DND-41 (cell line): ENCODE results near the gene SLC39A11.

Source experiments
- ATAC-seq: fragments of 200-7000 bp; cut with Tn5 transposase; 3 replicates; pipeline ENCODE4 v1.9.1; 2021; ENCODE audit warnings: low read depth; ENCODE audit not compliant: insufficient read depth
- DNase-seq: peaks from one replicate; pipeline ENCODE4 v3.0.0-alpha.2; 2020
- H2AFZ ChIP-seq: 2 replicates; pipeline ENCODE4 v1.6.0; 2012; ENCODE audit warnings: low read depth, low read length
- H3K27ac ChIP-seq: 2 replicates; pipeline ENCODE4 v1.5.1; 2012; ENCODE audit warnings: low read length, inconsistent platforms
- H3K27me3 ChIP-seq: fragments of 200-600 bp; sonication (generic); 2 replicates; pipeline ENCODE4 v1.6.0; 2012; ENCODE audit warnings: low read length, mild to moderate bottlenecking, inconsistent platforms; ENCODE audit not compliant: insufficient read depth, poor library complexity
- H3K36me3 ChIP-seq: 2 replicates; pipeline ENCODE4 v1.5.1; 2012; ENCODE audit warnings: low read length, inconsistent platforms; ENCODE audit not compliant: insufficient read depth
- H3K4me1 ChIP-seq: 2 replicates; pipeline ENCODE4 v1.5.1; 2012; ENCODE audit warnings: mild to moderate bottlenecking, low read length; ENCODE audit not compliant: insufficient read depth
- H3K4me2 ChIP-seq: 2 replicates; pipeline ENCODE4 v1.6.0; 2012; ENCODE audit warnings: mild to moderate bottlenecking, moderate library complexity, low read length, inconsistent platforms; ENCODE audit not compliant: insufficient read depth
- H3K4me3 ChIP-seq, 2 experiments: fragments of 200-600 bp in 1 of 2; shearing (Covaris generic) in 1 of 2; 2 replicates each; pipeline ENCODE4 v1.5.1; 2012 to 2016; ENCODE audit warnings: inconsistent platforms in 2 of 2, low read length in 2 of 2, mild to moderate bottlenecking in 2 of 2, low read depth in 1 of 2, moderate library complexity in 1 of 2
- H3K79me2 ChIP-seq: 2 replicates; pipeline ENCODE4 v1.6.0; 2012; ENCODE audit warnings: low read length, inconsistent platforms; ENCODE audit not compliant: insufficient read depth
- H3K9ac ChIP-seq: 2 replicates; pipeline ENCODE4 v1.6.0; 2012; ENCODE audit warnings: low read depth, mild to moderate bottlenecking, inconsistent platforms, low read length, moderate library complexity
- H3K9me3 ChIP-seq: 2 replicates; pipeline ENCODE4 v1.5.1; 2012; ENCODE audit warnings: low read length, moderate library complexity, mild to moderate bottlenecking, inconsistent platforms; ENCODE audit not compliant: insufficient read depth, severe bottlenecking
- H4K20me1 ChIP-seq: 2 replicates; pipeline ENCODE4 v1.6.0; 2012; ENCODE audit warnings: low read length; ENCODE audit not compliant: insufficient read depth
- CTCF ChIP-seq: IDR thresholded peaks from 2 replicates; pipeline ENCODE4 v1.5.1; 2012; ENCODE audit warnings: borderline replicate concordance, low read length, moderate library complexity, mild to moderate bottlenecking; ENCODE audit not compliant: poor library complexity, severe bottlenecking; ENCODE audit errors: extremely low read depth
- EZH2 ChIP-seq: IDR thresholded peaks from 3 replicates; pipeline ENCODE4 v1.6.1; 2012; ENCODE audit warnings: borderline replicate concordance, low read depth, mild to moderate bottlenecking, moderate library complexity, low read length, inconsistent platforms; ENCODE audit not compliant: severe bottlenecking

SLC39A11 gene

GRCh38 chr17:72616447-72616846 is 476.0 kb downstream of the SLC39A11 start:
- no peaks in the 10 kb centered on the region for H3K9me3 ChIP-seq
- H3K4me1 ChIP-seq = peaks cover 5% of the 10 kb centered on the region
- no peak for TF ChIP-seq EZH2
- TF ChIP-seq CTCF = no peak
- no peak for DNase-seq
- no peak for ATAC-seq
- H3K27ac ChIP-seq = no peak overlapping the region
- H3K4me2 ChIP-seq = no peak overlapping the region
- H2AFZ ChIP-seq = no peak overlapping the region
- peaks cover 12% of the 10 kb centered on the region for H3K27me3 ChIP-seq
- no peaks in the 10 kb centered on the region for H3K36me3 ChIP-seq
- H3K4me3 ChIP-seq = no peak overlapping the region
- no peaks in the 10 kb centered on the region for H4K20me1 ChIP-seq
- H3K9ac ChIP-seq = no peak overlapping the region
- no peaks in the 10 kb centered on the region for H3K79me2 ChIP-seq

- Histone ChIP-seq H3K9ac (no peak overlapping the region), H3K36me3 (no peaks in the 10 kb centered on the region), H3K27me3 (peaks cover 12% of the 10 kb centered on the region), H3K4me2 (no peak overlapping the region), H2AFZ (no peak overlapping the region), H3K9me3 (no peaks in the 10 kb centered on the region), H4K20me1 (no peaks in the 10 kb centered on the region), H3K27ac (no peak overlapping the region), H3K4me1 (peaks cover 5% of the 10 kb centered on the region), H3K4me3 (no peak overlapping the region), H3K79me2 (no peaks in the 10 kb centered on the region)
- ATAC-seq (no peak), DNase-seq (no peak)
- TF ChIP-seq EZH2 = no peak
- TF ChIP-seq CTCF = no peak
These were observed 476.9 kb downstream of the SLC39A11 start for GRCh38 chr17:72615627-72615991.

DNA sequence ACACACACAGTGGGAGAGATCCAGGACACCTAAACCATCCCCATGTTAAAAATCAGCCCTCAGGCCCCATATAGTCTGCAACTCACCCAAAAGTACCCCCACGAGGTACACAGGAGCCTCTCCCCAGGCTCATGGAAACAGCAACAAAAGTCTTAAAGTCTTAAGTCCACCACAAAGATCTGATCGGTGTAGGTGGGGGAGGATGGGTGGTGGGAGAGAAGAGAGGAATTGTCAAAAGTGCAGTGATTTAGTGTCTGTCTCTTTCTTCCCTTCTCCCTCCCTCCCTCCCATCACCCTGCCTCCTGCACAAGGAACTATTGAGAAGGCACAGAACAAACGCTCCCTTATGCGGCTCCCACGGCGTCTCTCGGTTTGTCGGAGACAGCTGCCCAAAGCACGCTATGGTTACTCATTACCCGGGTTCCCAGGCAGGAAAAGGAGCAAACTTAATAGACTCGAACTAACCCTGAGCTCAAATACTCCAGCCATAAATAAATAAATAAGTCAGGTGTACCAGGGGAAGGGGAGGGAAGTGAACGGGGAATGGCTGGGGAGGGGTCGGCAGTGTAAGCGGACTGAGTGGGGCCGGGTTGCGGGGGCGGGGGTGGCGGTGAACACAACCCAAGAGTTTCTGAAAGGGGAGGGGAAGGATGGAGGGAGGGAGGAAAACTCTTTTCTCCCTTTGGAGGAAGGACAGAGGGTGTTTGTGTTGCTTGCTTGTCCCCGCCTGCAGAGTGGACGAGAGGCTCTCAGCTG is 477.4 kb downstream of the SLC39A11 start:
- H2AFZ ChIP-seq = no peak overlapping the region
- H3K27ac ChIP-seq = no peak overlapping the region
- H4K20me1 ChIP-seq = no peaks in the 10 kb centered on the region
- ATAC-seq (no peak), DNase-seq (no peak)
- H3K4me2 ChIP-seq = no peak overlapping the region
- H3K27me3 ChIP-seq = peaks cover 12% of the 10 kb centered on the region
- TF ChIP-seq CTCF (no peak), EZH2 (no peak)
- H3K4me3 ChIP-seq = no peak overlapping the region
- no peaks in the 10 kb centered on the region for H3K36me3 ChIP-seq
- no peaks in the 10 kb centered on the region for H3K79me2 ChIP-seq
- H3K4me1 ChIP-seq = peaks cover 5% of the 10 kb centered on the region
- H3K9ac ChIP-seq = no peak overlapping the region
- H3K9me3 ChIP-seq = no peaks in the 10 kb centered on the region
